ENCODE measurements around the gene MLLT10. TPM values are rescaled to one million over a fixed set of nuclear protein-coding genes. Genes with fewer than 3 reads are reported as not detected.

MLLT10 gene
- total and polyA plus RNA-seq, 9 of the 15 experiments (the other 6 are each of a cell fraction or from before 2014, with no cell fraction given) = 18.8 to 81.4 (median 64.2) TPM

DNA sequence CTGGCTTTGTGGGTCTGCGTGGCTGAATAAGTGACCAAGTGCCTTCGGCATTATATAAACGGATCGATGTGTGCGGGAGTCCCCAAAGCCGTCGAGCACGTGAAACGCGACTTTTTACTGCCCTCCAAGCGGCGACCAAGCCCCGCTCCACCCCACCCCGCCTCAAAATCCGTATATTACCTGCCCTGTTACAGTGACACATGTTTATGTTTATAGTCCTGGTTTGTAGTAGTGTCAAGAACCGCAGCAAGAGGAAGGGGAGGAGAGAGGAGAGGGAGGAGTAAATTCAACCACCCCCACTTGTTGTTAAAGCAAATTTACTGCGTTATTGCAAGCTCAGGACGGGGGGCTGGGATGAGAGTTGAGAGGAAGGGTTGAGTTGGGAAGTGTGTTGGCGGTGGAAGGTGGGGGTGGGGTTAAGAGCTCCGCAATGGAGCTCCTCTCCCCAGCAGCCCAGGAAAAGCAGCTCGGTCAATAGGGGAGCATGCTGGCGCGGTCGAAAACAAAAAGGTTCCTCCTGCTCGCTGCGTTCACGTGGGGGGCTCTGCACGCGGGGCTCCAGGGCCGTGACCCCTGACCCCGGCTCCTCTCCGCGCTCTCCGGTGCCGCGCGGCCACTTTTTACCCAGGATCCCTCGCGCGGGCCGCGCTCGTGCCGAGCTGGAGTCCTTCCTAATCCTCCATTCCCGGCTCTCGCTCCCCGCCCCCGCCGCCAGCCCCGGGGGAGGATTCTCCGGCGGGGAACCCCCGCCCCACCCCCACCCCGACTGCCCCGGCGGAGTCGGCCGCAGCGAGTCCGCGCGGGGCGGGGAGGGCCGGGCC is 8.5 kb upstream of the MLLT10 start, which contains the start of gene SKIDA1 (continued):
- TF ChIP-seq TAF15 (IDR thresholded peaks at IDR 0.05; ENCODE audit: low read depth, low read length) (no peak), RCOR1 (IDR thresholded peaks at IDR 0.05; ENCODE audit: borderline replicate concordance in 1 of 2, low read depth in 2 of 2, low read length in 2 of 2) (peak in 1 of 2 experiments; percentile 17; a peak in 1 of 4 replicates), EP300 (IDR thresholded peaks at IDR 0.05; ENCODE audit: low read length) (peak; percentile 43), GATA2 (CRISPR knock-in tag; IDR thresholded peaks at IDR 0.05) (no peak), TAL1 (IDR thresholded peaks at IDR 0.05) (no peak; the same call in 1 of the 2 replicates), NR2C1 (IDR thresholded peaks at IDR 0.05) (peak; percentile 97), NR2C1 (tag; IDR thresholded peaks at IDR 0.05) (peak; percentile 98), MCM3 (IDR thresholded peaks at IDR 0.05) (no peak), FIP1L1 (IDR thresholded peaks at IDR 0.05; ENCODE audit: low read depth, low read length, poor library complexity, severe bottlenecking) (peak; percentile 84), FUS (optimal IDR thresholded peaks at IDR 0.05; ENCODE audit: low read depth, low read length) (peak; percentile 26), ZNF263 (CRISPR knock-in tag; IDR thresholded peaks at IDR 0.05; ENCODE audit: borderline replicate concordance) (no peak; the same call in 1 of the 2 replicates), ZKSCAN3 (CRISPR knock-in tag; IDR thresholded peaks at IDR 0.05) (no peak), CAMTA2 (CRISPR knock-in tag; conservative IDR thresholded peaks at IDR 0.05) (no peak), ZNF12 (CRISPR knock-in tag; IDR thresholded peaks at IDR 0.05) (no peak), CBX5 (IDR thresholded peaks at IDR 0.05; ENCODE audit: borderline replicate concordance, low read depth) (no peak), CCAR2 (IDR thresholded peaks at IDR 0.05; ENCODE audit: low read depth, low read length) (no peak), NFRKB (IDR thresholded peaks at IDR 0.05; ENCODE audit: low read depth) (peak; percentile 71), ZZZ3 (IDR thresholded peaks at IDR 0.05) (no peak)
- TF ChIP-seq, protein P1, sequence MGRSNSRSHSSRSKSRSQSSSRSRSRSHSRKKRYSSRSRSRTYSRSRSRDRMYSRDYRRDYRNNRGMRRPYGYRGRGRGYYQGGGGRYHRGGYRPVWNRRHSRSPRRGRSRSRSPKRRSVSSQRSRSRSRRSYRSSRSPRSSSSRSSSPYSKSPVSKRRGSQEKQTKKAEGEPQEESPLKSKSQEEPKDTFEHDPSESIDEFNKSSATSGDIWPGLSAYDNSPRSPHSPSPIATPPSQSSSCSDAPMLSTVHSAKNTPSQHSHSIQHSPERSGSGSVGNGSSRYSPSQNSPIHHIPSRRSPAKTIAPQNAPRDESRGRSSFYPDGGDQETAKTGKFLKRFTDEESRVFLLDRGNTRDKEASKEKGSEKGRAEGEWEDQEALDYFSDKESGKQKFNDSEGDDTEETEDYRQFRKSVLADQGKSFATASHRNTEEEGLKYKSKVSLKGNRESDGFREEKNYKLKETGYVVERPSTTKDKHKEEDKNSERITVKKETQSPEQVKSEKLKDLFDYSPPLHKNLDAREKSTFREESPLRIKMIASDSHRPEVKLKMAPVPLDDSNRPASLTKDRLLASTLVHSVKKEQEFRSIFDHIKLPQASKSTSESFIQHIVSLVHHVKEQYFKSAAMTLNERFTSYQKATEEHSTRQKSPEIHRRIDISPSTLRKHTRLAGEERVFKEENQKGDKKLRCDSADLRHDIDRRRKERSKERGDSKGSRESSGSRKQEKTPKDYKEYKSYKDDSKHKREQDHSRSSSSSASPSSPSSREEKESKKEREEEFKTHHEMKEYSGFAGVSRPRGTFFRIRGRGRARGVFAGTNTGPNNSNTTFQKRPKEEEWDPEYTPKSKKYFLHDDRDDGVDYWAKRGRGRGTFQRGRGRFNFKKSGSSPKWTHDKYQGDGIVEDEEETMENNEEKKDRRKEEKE (IDR thresholded peaks at IDR 0.05; ENCODE audit: borderline replicate concordance in 1 of 2, control insufficient read depth in 1 of 2, low read depth in 2 of 2, low read length in 1 of 2) = 0 out of 4 replicates have a peak, but pooled peaks of 1 of the 2 experiments have one; percentile 58
- TF ChIP-seq, protein P2, sequence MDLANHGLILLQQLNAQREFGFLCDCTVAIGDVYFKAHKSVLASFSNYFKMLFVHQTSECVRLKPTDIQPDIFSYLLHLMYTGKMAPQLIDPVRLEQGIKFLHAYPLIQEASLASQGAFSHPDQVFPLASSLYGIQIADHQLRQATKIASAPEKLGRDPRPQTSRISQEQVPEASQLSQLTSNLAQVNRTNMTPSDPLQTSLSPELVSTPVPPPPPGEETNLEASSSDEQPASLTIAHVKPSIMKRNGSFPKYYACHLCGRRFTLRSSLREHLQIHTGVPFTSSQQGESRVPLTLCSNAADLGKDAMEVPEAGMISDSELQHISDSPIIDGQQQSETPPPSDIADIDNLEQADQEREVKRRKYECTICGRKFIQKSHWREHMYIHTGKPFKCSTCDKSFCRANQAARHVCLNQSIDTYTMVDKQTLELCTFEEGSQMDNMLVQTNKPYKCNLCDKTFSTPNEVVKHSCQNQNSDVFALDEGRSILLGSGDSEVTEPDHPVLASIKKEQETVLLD (IDR thresholded peaks at IDR 0.05) = peak; percentile 77
- TF ChIP-seq, protein P3, sequence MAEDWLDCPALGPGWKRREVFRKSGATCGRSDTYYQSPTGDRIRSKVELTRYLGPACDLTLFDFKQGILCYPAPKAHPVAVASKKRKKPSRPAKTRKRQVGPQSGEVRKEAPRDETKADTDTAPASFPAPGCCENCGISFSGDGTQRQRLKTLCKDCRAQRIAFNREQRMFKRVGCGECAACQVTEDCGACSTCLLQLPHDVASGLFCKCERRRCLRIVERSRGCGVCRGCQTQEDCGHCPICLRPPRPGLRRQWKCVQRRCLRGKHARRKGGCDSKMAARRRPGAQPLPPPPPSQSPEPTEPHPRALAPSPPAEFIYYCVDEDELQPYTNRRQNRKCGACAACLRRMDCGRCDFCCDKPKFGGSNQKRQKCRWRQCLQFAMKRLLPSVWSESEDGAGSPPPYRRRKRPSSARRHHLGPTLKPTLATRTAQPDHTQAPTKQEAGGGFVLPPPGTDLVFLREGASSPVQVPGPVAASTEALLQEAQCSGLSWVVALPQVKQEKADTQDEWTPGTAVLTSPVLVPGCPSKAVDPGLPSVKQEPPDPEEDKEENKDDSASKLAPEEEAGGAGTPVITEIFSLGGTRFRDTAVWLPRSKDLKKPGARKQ (CRISPR knock-in tag; IDR thresholded peaks at IDR 0.05) = no peak
- TF ChIP-seq, protein P4, sequence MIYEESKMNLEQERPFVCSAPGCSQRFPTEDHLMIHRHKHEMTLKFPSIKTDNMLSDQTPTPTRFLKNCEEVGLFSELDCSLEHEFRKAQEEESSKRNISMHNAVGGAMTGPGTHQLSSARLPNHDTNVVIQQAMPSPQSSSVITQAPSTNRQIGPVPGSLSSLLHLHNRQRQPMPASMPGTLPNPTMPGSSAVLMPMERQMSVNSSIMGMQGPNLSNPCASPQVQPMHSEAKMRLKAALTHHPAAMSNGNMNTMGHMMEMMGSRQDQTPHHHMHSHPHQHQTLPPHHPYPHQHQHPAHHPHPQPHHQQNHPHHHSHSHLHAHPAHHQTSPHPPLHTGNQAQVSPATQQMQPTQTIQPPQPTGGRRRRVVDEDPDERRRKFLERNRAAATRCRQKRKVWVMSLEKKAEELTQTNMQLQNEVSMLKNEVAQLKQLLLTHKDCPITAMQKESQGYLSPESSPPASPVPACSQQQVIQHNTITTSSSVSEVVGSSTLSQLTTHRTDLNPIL (CRISPR knock-in tag; IDR thresholded peaks at IDR 0.05) = no peak
